Endothelial cell of umbilical vein (primary cell): ENCODE data around the gene REPIN1. TPM values are rescaled to one million over a fixed set of nuclear protein-coding genes. Genes with fewer than 3 reads are reported as not detected.

Source experiments
- BruUV-seq: library from RNA; stranded (reverse); fragments of 400-500 nt; replicated peaks from 2 replicates; lab custom pipeline; 2021; lab: Mats Ljungman, UMichigan
- CTCF ChIA-PET: fragments of 300-600, 350-600 bp; sonication (Branson Sonifier 250); formaldehyde crosslinking; loops from one replicate; lab custom pipeline; 2021; ENCODE audit warnings: antibody characterized with exemption, inconsistent platforms; lab: Charles Lee
- POLR2A ChIA-PET: fragments of 300-600, 350-600 bp; sonication (Branson Sonifier 250); formaldehyde crosslinking; loops from one replicate; lab custom pipeline; 2021; ENCODE audit warnings: antibody characterized with exemption, inconsistent platforms; lab: Charles Lee
- DNase-seq: peaks from one replicate; pipeline ENCODE4 v3.0.0-alpha.2; 2011; ENCODE audit warnings: low read depth, low spot score
- FAIRE-seq: peaks from 2 replicates; lab custom pipeline; 2011; peaks lifted over from hg19 to GRCh38; lab: Jason Lieb, UNC
- H2AFZ ChIP-seq: 2 replicates; pipeline ENCODE4 v1.6.0; 2012; ENCODE audit warnings: low read depth, low read length, control low read depth, inconsistent platforms
- H3K27ac ChIP-seq: 2 replicates; pipeline ENCODE4 v1.5.1; 2011; ENCODE audit warnings: low read depth, mild to moderate bottlenecking, control low read depth, low read length, moderate library complexity; ENCODE audit not compliant: insufficient read depth
- H3K27me3 ChIP-seq, 2 experiments: 2 replicates each; pipeline versions ENCODE4 v1.6.0 to v1.6.1; 2011; ENCODE audit warnings: low read length in 2 of 2, mixed read lengths in 1 of 2; ENCODE audit not compliant: control insufficient read depth in 2 of 2, insufficient read depth in 2 of 2
- H3K36me3 ChIP-seq, 2 experiments: 2 replicates in 1 of 2; 3 replicates in 1 of 2; pipeline ENCODE4 v1.5.1; 2011; ENCODE audit warnings: low read length in 2 of 2, mild to moderate bottlenecking in 1 of 2, moderate library complexity in 1 of 2; ENCODE audit not compliant: control insufficient read depth in 2 of 2, insufficient read depth in 2 of 2; ENCODE audit errors: extremely low read depth in 1 of 2
- H3K4me1 ChIP-seq: 3 replicates; pipeline ENCODE4 v1.5.1; 2011; ENCODE audit warnings: mild to moderate bottlenecking, low read length; ENCODE audit not compliant: control insufficient read depth, insufficient read depth; ENCODE audit errors: extremely low read depth
- H3K4me2 ChIP-seq: 2 replicates; pipeline ENCODE4 v1.6.1; 2011; ENCODE audit warnings: low read length, control low read depth, mixed read lengths; ENCODE audit not compliant: insufficient read depth
- H3K4me3 ChIP-seq, 3 experiments: fragments of 200-600 bp in 1 of 3; sonication (generic), shearing (Covaris generic) in 1 of 3; replicated peaks in 1 of 3; 2 replicates each; pipeline ENCODE4 v1.5.1; 2011 to 2016; ENCODE audit warnings: control low read depth in 3 of 3, low read length in 3 of 3, mild to moderate bottlenecking in 2 of 3, inconsistent platforms in 1 of 3, low read depth in 1 of 3, moderate library complexity in 1 of 3; ENCODE audit not compliant: insufficient read depth in 1 of 3
- H3K79me2 ChIP-seq: 2 replicates; pipeline ENCODE4 v1.6.0; 2012; ENCODE audit warnings: low read length, inconsistent platforms; ENCODE audit not compliant: control insufficient read depth, insufficient read depth
- H3K9ac ChIP-seq: replicated peaks from 2 replicates; pipeline ENCODE3; 2011; ENCODE audit warnings: low read length, control low read depth; ENCODE audit not compliant: insufficient read depth; ENCODE audit errors: extremely low read depth
- H3K9me1 ChIP-seq: replicated peaks from 3 replicates; pipeline ENCODE4 v1.6.0; 2011; ENCODE audit warnings: mild to moderate bottlenecking, low read length; ENCODE audit not compliant: control insufficient read depth, insufficient read depth; ENCODE audit errors: extremely low read depth
- H3K9me3 ChIP-seq: replicated peaks from 2 replicates; pipeline ENCODE4 v1.5.1; 2012; ENCODE audit warnings: low read length, inconsistent platforms; ENCODE audit not compliant: control insufficient read depth, insufficient read depth
- H4K20me1 ChIP-seq: replicated peaks from 2 replicates; pipeline ENCODE3; 2011; ENCODE audit warnings: mild to moderate bottlenecking, low read length; ENCODE audit not compliant: control insufficient read depth, insufficient read depth; ENCODE audit errors: extremely low read depth
- CTCF ChIP-seq, 2 donors: IDR thresholded peaks; 1 replicate in 1 of 2; 2 replicates in 1 of 2; pipeline ENCODE4 v1.5.1; 2011; ENCODE audit warnings: low read length in 2 of 2, mild to moderate bottlenecking in 2 of 2, moderate library complexity in 2 of 2, control low read depth in 1 of 2, inconsistent platforms in 1 of 2, low read depth in 1 of 2; ENCODE audit not compliant: insufficient read depth in 1 of 2; ENCODE audit errors: extremely low read depth in 1 of 2
- EZH2 ChIP-seq: IDR thresholded peaks from 2 replicates; pipeline ENCODE4 v1.6.1; 2012; ENCODE audit warnings: borderline replicate concordance, low read depth, mild to moderate bottlenecking, moderate library complexity, low read length, inconsistent platforms; ENCODE audit not compliant: severe bottlenecking
- FOS ChIP-seq: IDR thresholded peaks from 2 replicates; pipeline ENCODE4 v1.6.1; 2011; ENCODE audit warnings: mild to moderate bottlenecking, low read length, moderate library complexity, borderline replicate concordance; ENCODE audit not compliant: insufficient read depth
- GATA2 ChIP-seq: IDR thresholded peaks from 2 replicates; pipeline ENCODE4 v1.7.0; 2011; ENCODE audit warnings: low read depth, mild to moderate bottlenecking, moderate library complexity, mixed read lengths, low read length; ENCODE audit not compliant: insufficient read length, insufficient read depth
- JUN ChIP-seq: IDR thresholded peaks from 2 replicates; pipeline ENCODE4 v1.6.1; 2011; ENCODE audit warnings: borderline replicate concordance, low read depth; ENCODE audit not compliant: insufficient read length, insufficient read depth
- MYC ChIP-seq: IDR thresholded peaks from one replicate; pipeline ENCODE4 v1.6.1; 2011; ENCODE audit warnings: mild to moderate bottlenecking, low read depth, low read length
- POLR2A ChIP-seq: IDR thresholded peaks from 2 replicates; pipeline ENCODE4 v1.6.1; 2012; ENCODE audit warnings: low read depth, mild to moderate bottlenecking, control low read depth, low read length
- POLR2AphosphoS5 ChIP-seq: IDR thresholded peaks from 2 replicates; pipeline ENCODE4 v1.6.1; 2012; ENCODE audit warnings: low read depth, mild to moderate bottlenecking, control low read depth, low read length, moderate library complexity; ENCODE audit not compliant: insufficient read depth
- dilution Hi-C: fragments of 300-500 bp; cut with MboI; formaldehyde crosslinking; loops from one replicate; pipeline ENCODE4 v1.15.0; 2019; ENCODE audit warnings: low sequenced_read_pairs; ENCODE audit not compliant: extremely low pct_ligation_motif_present
- intact Hi-C: fragments of 100-400 bp; cut with micrococcal nuclease; formaldehyde crosslinking; loops from one replicate; pipeline ENCODE4 v1.10.0; 2022
- polyA plus RNA-seq, 4 experiments: library from polyadenylated mRNA; depleted of rRNA in 3 of 4; stranded (reverse) in 3 of 4; unstranded in 1 of 4; fragments of >200 nt; gene quantifications; 2 replicates each; pipeline versions ENCODE4 v1.2.1 to v1.2.3, GENCODE V29; 2011 to 2012; ENCODE audit warnings: missing spikeins in 1 of 4
- total RNA-seq: library from RNA; stranded (reverse); gene quantifications from 2 replicates; pipeline ENCODE4 v1.2.3, GENCODE V29; 2021
- TF ChIP-seq, protein P1 (sequence below): IDR thresholded peaks from 2 replicates; pipeline ENCODE4 v1.6.1; 2011; ENCODE audit not compliant: insufficient read depth, insufficient read length

REPIN1 gene
- total and polyA plus RNA-seq, 2 donors (not counting 3 experiments of a cell fraction or from before 2014, with no cell fraction given) = 108 to 140 TPM

DNA sequence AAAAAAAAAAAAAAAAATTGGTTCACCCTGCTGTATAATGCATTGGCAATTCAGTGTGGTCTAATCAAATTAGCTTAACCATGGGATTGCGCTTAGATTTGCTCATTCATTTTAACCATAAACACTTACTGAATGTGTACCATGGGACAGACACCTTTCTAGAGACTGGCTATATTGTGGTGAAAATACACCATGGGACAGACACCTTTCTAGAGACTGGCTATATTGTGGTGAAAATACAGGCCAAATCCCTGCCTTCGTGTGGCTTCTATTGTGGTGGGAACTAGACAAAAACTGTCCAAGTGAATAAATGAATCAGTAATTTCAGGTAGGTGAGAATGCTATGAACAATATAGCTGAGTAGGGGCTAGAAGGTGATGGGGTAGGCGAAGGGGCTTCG is 10.2 kb upstream of the REPIN1 start:
- TF ChIP-seq MYC (no peak), EZH2 (no peak), POLR2AphosphoS5 (no peak), JUN (no peak), POLR2A (no peak), CTCF (IDR thresholded peaks at IDR 0.05; ENCODE audit: extremely low read depth in 1 of 2, insufficient read depth in 1 of 2, low read depth in 1 of 2, low read length in 2 of 2) (no peak), FOS (no peak), GATA2 (no peak)
- TF ChIP-seq, protein P1, sequence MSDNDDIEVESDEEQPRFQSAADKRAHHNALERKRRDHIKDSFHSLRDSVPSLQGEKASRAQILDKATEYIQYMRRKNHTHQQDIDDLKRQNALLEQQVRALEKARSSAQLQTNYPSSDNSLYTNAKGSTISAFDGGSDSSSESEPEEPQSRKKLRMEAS = no peak
- Histone ChIP-seq H3K79me2 (no peaks in the 10 kb centered on the region), H4K20me1 (no peaks in the 10 kb centered on the region), H3K4me1 (peaks cover 1% of the 10 kb centered on the region), H3K9ac (no peak overlapping the region), H3K27me3 (no peaks in the 10 kb centered on the region), H2AFZ (no peak overlapping the region), H3K4me3 (no peak overlapping the region), H3K36me3 (no peaks in the 10 kb centered on the region), H3K9me3 (no peaks in the 10 kb centered on the region), H3K27ac (no peak overlapping the region), H3K4me2 (no peak overlapping the region), H3K9me1 (no peaks in the 10 kb centered on the region)
- FAIRE-seq = no peak
- DNase-seq = no peak
- dilution Hi-C loops (no loop called here), intact Hi-C loops (loop anchor here (5.0 kb wide), 1 partner anchor 71 kb away; no protein-coding TSS in a partner anchor)
- ChIA-PET POLR2A (no interaction called here), CTCF (interaction anchor here (1.0 to 1.9 kb wide), 4 partner anchors 11 to 90 kb away, joined by 3 to 6 read pairs (median 4); no protein-coding TSS in a partner anchor)
- no TSS peak for BruUV-seq
